ENCODE measurements around the gene LGALS12.
"Not testable (repeated sequence)": the region's sequence is repeated elsewhere in the genome, so short reads cannot be mapped to it uniquely, and the experiment has no call there.

DNA sequence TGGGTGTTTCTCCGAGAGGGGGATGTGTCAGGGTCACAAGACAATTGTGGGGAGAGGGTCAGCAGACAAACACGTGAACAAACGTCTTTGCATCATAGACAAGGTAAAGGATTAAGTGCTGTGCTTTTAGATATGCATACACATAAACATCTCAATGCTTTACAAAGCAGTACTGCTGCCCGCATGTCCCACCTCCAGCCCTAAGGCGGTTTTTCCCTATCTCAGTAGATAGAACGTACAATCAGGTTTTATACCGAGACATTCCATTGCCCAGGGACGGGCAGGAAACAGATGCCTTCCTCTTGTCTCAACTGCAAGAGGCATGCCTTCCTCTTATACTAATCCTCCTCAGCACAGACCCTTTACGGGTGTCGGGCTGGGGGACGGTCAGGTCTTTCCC, 22.3 kb downstream of the LGALS12 start:
- TF ChIP-seq, protein P1, sequence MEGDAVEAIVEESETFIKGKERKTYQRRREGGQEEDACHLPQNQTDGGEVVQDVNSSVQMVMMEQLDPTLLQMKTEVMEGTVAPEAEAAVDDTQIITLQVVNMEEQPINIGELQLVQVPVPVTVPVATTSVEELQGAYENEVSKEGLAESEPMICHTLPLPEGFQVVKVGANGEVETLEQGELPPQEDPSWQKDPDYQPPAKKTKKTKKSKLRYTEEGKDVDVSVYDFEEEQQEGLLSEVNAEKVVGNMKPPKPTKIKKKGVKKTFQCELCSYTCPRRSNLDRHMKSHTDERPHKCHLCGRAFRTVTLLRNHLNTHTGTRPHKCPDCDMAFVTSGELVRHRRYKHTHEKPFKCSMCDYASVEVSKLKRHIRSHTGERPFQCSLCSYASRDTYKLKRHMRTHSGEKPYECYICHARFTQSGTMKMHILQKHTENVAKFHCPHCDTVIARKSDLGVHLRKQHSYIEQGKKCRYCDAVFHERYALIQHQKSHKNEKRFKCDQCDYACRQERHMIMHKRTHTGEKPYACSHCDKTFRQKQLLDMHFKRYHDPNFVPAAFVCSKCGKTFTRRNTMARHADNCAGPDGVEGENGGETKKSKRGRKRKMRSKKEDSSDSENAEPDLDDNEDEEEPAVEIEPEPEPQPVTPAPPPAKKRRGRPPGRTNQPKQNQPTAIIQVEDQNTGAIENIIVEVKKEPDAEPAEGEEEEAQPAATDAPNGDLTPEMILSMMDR (IDR thresholded peaks at IDR 0.05) = not testable (repeated sequence)
- TF ChIP-seq POLR2A (IDR thresholded peaks at IDR 0.05) = not testable (repeated sequence)
